BLaER1 (cell line): ENCODE data around the gene ABHD4.
A peak's percentile ranks its signal among the peaks of the same experiment; 100 is the strongest.

Experiments
- H3K27ac ChIP-seq: shearing (Covaris generic); formaldehyde crosslinking; 2 replicates; pipeline ENCODE4 v1.8.1; 2022
- H3K27me3 ChIP-seq: shearing (Covaris generic); formaldehyde crosslinking; 2 replicates; pipeline ENCODE4 v1.8.1; 2022
- H3K36me3 ChIP-seq: shearing (Covaris generic); formaldehyde crosslinking; 2 replicates; pipeline ENCODE4 v1.8.1; 2022
- H3K4me1 ChIP-seq: shearing (Covaris generic); formaldehyde crosslinking; 2 replicates; pipeline ENCODE4 v1.8.1; 2022
- H3K4me2 ChIP-seq: shearing (Covaris generic); formaldehyde crosslinking; 2 replicates; pipeline ENCODE4 v1.8.1; 2022
- H3K4me3 ChIP-seq: shearing (Covaris generic); formaldehyde crosslinking; 2 replicates; pipeline ENCODE4 v1.8.1; 2022
- H3K9ac ChIP-seq: shearing (Covaris generic); formaldehyde crosslinking; 2 replicates; pipeline ENCODE4 v1.8.1; 2022
- H3K9me3 ChIP-seq: shearing (Covaris generic); formaldehyde crosslinking; 2 replicates; pipeline ENCODE4 v1.8.1; 2022
- H4K20me1 ChIP-seq: shearing (Covaris generic); formaldehyde crosslinking; 2 replicates; pipeline ENCODE4 v1.8.1; 2022
- Cebpa-rat ChIP-seq: shearing (Covaris generic); IDR thresholded peaks from 2 replicates; pipeline ENCODE4 v1.8.1; 2022

Gene ABHD4

GRCh38 chr14:22656945-22657731 is 59.0 kb downstream of the ABHD4 start:
- no peaks in the 10 kb centered on the region for H3K9me3 ChIP-seq
- no peaks in the 10 kb centered on the region for H3K36me3 ChIP-seq
- no peak overlapping the region for H3K4me3 ChIP-seq
- no peaks in the 10 kb centered on the region for H4K20me1 ChIP-seq
- H3K9ac ChIP-seq = no peak overlapping the region
- H3K27me3 ChIP-seq = no peaks in the 10 kb centered on the region
- peaks cover 12% of the 10 kb centered on the region for H3K4me1 ChIP-seq
- no peak for TF ChIP-seq Cebpa-rat
- H3K27ac ChIP-seq = no peak overlapping the region
- H3K4me2 ChIP-seq = peak overlapping the region; percentile 29

GRCh38 chr14:22657861-22658260 is 59.8 kb downstream of the ABHD4 start:
- H4K20me1 ChIP-seq = no peaks in the 10 kb centered on the region
- H3K9ac ChIP-seq = no peak overlapping the region
- no peak overlapping the region for H3K27ac ChIP-seq
- no peak overlapping the region for H3K4me3 ChIP-seq
- no peaks in the 10 kb centered on the region for H3K27me3 ChIP-seq
- no peaks in the 10 kb centered on the region for H3K36me3 ChIP-seq
- H3K9me3 ChIP-seq = no peaks in the 10 kb centered on the region
- H3K4me2 ChIP-seq = peak overlapping the region; percentile 29
- H3K4me1 ChIP-seq = peaks cover 12% of the 10 kb centered on the region
- TF ChIP-seq Cebpa-rat = no peak

GRCh38 chr14:22658946-22659345 is 60.8 kb downstream of the ABHD4 start:
- H3K4me2 ChIP-seq = no peak overlapping the region
- no peak overlapping the region for H3K9ac ChIP-seq
- no peak overlapping the region for H3K4me3 ChIP-seq
- H3K36me3 ChIP-seq = no peaks in the 10 kb centered on the region
- no peaks in the 10 kb centered on the region for H3K27me3 ChIP-seq
- TF ChIP-seq Cebpa-rat = no peak
- H3K9me3 ChIP-seq = no peaks in the 10 kb centered on the region
- H4K20me1 ChIP-seq = no peaks in the 10 kb centered on the region
- peaks cover 12% of the 10 kb centered on the region for H3K4me1 ChIP-seq
- no peak overlapping the region for H3K27ac ChIP-seq

- no peak for TF ChIP-seq Cebpa-rat
- H3K27ac ChIP-seq = no peak overlapping the region
- H3K9me3 ChIP-seq = no peaks in the 10 kb centered on the region
- H3K4me1 ChIP-seq = peaks cover 12% of the 10 kb centered on the region
- H3K36me3 ChIP-seq = no peaks in the 10 kb centered on the region
- H3K4me2 ChIP-seq = no peak overlapping the region
- H4K20me1 ChIP-seq = no peaks in the 10 kb centered on the region
- H3K27me3 ChIP-seq = no peaks in the 10 kb centered on the region
- no peak overlapping the region for H3K4me3 ChIP-seq
- no peak overlapping the region for H3K9ac ChIP-seq
Measured at GRCh38 chr14:22660654-22661053, 62.6 kb downstream of the ABHD4 start.
